COLO668 (cell line): ENCODE data around the gene SPINK9.

Experiments
- DNase-seq: peaks from one replicate; lab custom pipeline; 2025; ENCODE audit not compliant: unreplicated experiment; lab: John Stamatoyannopoulos, UW

The SPINK9 gene

GRCh38 chr5:148364343-148364742 lies 29.0 kb downstream of the SPINK9 start:
- DNase-seq: no peak

- no peak for DNase-seq
Observed at GRCh38 chr5:148368299-148368698, 32.9 kb downstream of the SPINK9 start.

GRCh38 chr5:148372166-148372725 lies 36.9 kb downstream of the SPINK9 start:
- DNase-seq: no peak

- no peak for DNase-seq
Observed at GRCh38 chr5:148372893-148373292, 37.5 kb downstream of the SPINK9 start.

GRCh38 chr5:148374690-148375360 lies 39.5 kb downstream of the SPINK9 start:
- peak; percentile 2 for DNase-seq

GRCh38 chr5:148376198-148376597 lies 40.8 kb downstream of the SPINK9 start:
- DNase-seq: no peak

- DNase-seq: no peak
Observed at GRCh38 chr5:148378670-148379069, 43.3 kb downstream of the SPINK9 start.

- no peak for DNase-seq
Observed at GRCh38 chr5:148379340-148379739, 44.0 kb downstream of the SPINK9 start.

GRCh38 chr5:148381906-148382305 lies 46.5 kb downstream of the SPINK9 start:
- DNase-seq: no peak

- no peak for DNase-seq
Observed at GRCh38 chr5:148382961-148383360, 47.6 kb downstream of the SPINK9 start.

GRCh38 chr5:148383564-148384379 lies 48.4 kb downstream of the SPINK9 start, which contains the start of gene FBXO38:
TSS of gene FBXO38 (plus strand) at chr5:148383958. CDS start at chr5:148394777, 10,819 bp downstream.
- peak; percentile 92 for DNase-seq

- DNase-seq: no peak
Observed at GRCh38 chr5:148384380-148384737, 49.0 kb downstream of the SPINK9 start.

- no peak for DNase-seq
Observed at GRCh38 chr5:148385094-148385493, 49.7 kb downstream of the SPINK9 start.

GRCh38 chr5:148386041-148386440 lies 50.7 kb downstream of the SPINK9 start:
- DNase-seq: no peak

- DNase-seq: no peak
Observed at GRCh38 chr5:148387325-148387724, 52.0 kb downstream of the SPINK9 start.

GRCh38 chr5:148388696-148389095 lies 53.3 kb downstream of the SPINK9 start:
- no peak for DNase-seq
